DLD1 (cell line): ENCODE measurements around the gene UGT2A3.

Source experiments
- in situ Hi-C: cut with HindIII; loops from 2 replicates; pipeline ENCODE4 v1.10.0; 2017; ENCODE audit warnings: low sequenced_read_pairs

The UGT2A3 gene

GRCh38 chr4:68917016-68917415, 34.6 kb downstream of the UGT2A3 start:
- in situ Hi-C loops = no loop called here

- in situ Hi-C loops = no loop called here
Measured at GRCh38 chr4:68912807-68913206, 38.8 kb downstream of the UGT2A3 start.

GRCh38 chr4:68909385-68909784, 42.2 kb downstream of the UGT2A3 start:
- in situ Hi-C loops = no loop called here

- in situ Hi-C loops = no loop called here
Measured at GRCh38 chr4:68907788-68908700, 43.6 kb downstream of the UGT2A3 start.

- in situ Hi-C loops = no loop called here
Measured at GRCh38 chr4:68907245-68907644, 44.4 kb downstream of the UGT2A3 start.

GRCh38 chr4:68906780-68907137, 44.8 kb downstream of the UGT2A3 start:
- in situ Hi-C loops = no loop called here

GRCh38 chr4:68905939-68906779, 45.4 kb downstream of the UGT2A3 start:
- in situ Hi-C loops = no loop called here

GRCh38 chr4:68905598-68905938, 46.0 kb downstream of the UGT2A3 start:
- in situ Hi-C loops = no loop called here

GRCh38 chr4:68904786-68905185, 46.8 kb downstream of the UGT2A3 start:
- in situ Hi-C loops = no loop called here

- in situ Hi-C loops = no loop called here
Measured at GRCh38 chr4:68896749-68897148, 54.9 kb downstream of the UGT2A3 start.

GRCh38 chr4:68895561-68896198, 55.9 kb downstream of the UGT2A3 start:
- in situ Hi-C loops = no loop called here

- in situ Hi-C loops = no loop called here
Measured at GRCh38 chr4:68892861-68893260, 58.7 kb downstream of the UGT2A3 start.

- in situ Hi-C loops = no loop called here
Measured at GRCh38 chr4:68891678-68892077, 59.9 kb downstream of the UGT2A3 start.

- in situ Hi-C loops = no loop called here
Measured at GRCh38 chr4:68885545-68885944, 66.1 kb downstream of the UGT2A3 start.

GRCh38 chr4:68883870-68884269, 67.7 kb downstream of the UGT2A3 start:
- in situ Hi-C loops = no loop called here
